Colonic mucosa (tissue), 4 donors: ENCODE results near the gene SMTN. TPM values are rescaled to one million over a fixed set of nuclear protein-coding genes. Genes with fewer than 3 reads are reported as not detected.
"Not testable (repeated sequence)": the region's sequence is repeated elsewhere in the genome, so short reads cannot be mapped to it uniquely, and the experiment has no call there.

Source experiments
- DNase-seq: peaks from one replicate; pipeline ENCODE4 v3.0.0-alpha.2; 2020
- H3K27ac ChIP-seq: fragments of 200-600 bp; one replicate; pipeline ENCODE4 v1.8.0; 2021
- H3K27me3 ChIP-seq: fragments of 200-600 bp; one replicate; pipeline ENCODE4 v1.8.0; 2021
- H3K36me3 ChIP-seq: fragments of 200-600 bp; one replicate; pipeline ENCODE4 v1.8.0; 2021
- H3K4me1 ChIP-seq: fragments of 200-600 bp; one replicate; pipeline ENCODE4 v1.8.0; 2021; ENCODE audit warnings: mild to moderate bottlenecking
- H3K4me3 ChIP-seq: fragments of 200-600 bp; one replicate; pipeline ENCODE4 v1.8.0; 2021
- H3K9ac ChIP-seq, 2 donors: one replicate each; pipeline ENCODE4 v1.7.0; 2013; ENCODE audit warnings: control low read depth in 2 of 2, low read depth in 2 of 2, low read length in 2 of 2
- H3K9me3 ChIP-seq: fragments of 200-600 bp; one replicate; pipeline ENCODE4 v1.8.0; 2021
- intact Hi-C: fragments of 100-400 bp; cut with DNase I; formaldehyde crosslinking; loops from one replicate; pipeline ENCODE4 v1.14.1; 2022
- total RNA-seq, 2 donors: library from RNA; stranded (reverse); fragmentation: NEBNext Ultra II Directional in 1 of 2; extraction: Animal tissue kit (Norgen Biotek cat#: 25700) in 1 of 2; gene quantifications; one replicate each; pipeline ENCODE4 v1.2.1, GENCODE V29; 2021
- TF ChIP-seq, protein P1 (sequence below): fragments of 200-600 bp; IDR thresholded peaks from one replicate; pipeline ENCODE4 v1.8.0; 2022; ENCODE audit warnings: antibody characterized with exemption, mild to moderate bottlenecking
- donor health status: healthy.
- donor health status: DM: no; HTN: no; CAD: no.
- donor health status: DM: no; HTN: no; CAD: no.

Gene SMTN
- total RNA-seq, 2 donors from 2014 or later, result 152 to 159 TPM

- Histone ChIP-seq H3K4me3 (no peak overlapping the region), H3K27ac (no peak overlapping the region), H3K27me3 (no peaks in the 10 kb centered on the region), H3K9me3 (no peaks in the 10 kb centered on the region), H3K4me1 (no peaks in the 10 kb centered on the region), H3K9ac (no peak overlapping the region), H3K36me3 (no peaks in the 10 kb centered on the region)
- intact Hi-C loops, result no loop called here
- TF ChIP-seq, protein P1, sequence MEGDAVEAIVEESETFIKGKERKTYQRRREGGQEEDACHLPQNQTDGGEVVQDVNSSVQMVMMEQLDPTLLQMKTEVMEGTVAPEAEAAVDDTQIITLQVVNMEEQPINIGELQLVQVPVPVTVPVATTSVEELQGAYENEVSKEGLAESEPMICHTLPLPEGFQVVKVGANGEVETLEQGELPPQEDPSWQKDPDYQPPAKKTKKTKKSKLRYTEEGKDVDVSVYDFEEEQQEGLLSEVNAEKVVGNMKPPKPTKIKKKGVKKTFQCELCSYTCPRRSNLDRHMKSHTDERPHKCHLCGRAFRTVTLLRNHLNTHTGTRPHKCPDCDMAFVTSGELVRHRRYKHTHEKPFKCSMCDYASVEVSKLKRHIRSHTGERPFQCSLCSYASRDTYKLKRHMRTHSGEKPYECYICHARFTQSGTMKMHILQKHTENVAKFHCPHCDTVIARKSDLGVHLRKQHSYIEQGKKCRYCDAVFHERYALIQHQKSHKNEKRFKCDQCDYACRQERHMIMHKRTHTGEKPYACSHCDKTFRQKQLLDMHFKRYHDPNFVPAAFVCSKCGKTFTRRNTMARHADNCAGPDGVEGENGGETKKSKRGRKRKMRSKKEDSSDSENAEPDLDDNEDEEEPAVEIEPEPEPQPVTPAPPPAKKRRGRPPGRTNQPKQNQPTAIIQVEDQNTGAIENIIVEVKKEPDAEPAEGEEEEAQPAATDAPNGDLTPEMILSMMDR, result no peak
- DNase-seq, result no peak
Measured at GRCh38 chr22:31062566-31063230, 18.4 kb upstream of the SMTN start.

GRCh38 chr22:31064369-31064768 lies 16.7 kb upstream of the SMTN start:
- DNase-seq, result no peak
- H3K36me3 ChIP-seq, result no peaks in the 10 kb centered on the region
- no peaks in the 10 kb centered on the region for H3K27me3 ChIP-seq
- H3K9me3 ChIP-seq, result no peaks in the 10 kb centered on the region
- peak overlapping the region in 1 of 2 donors; percentile 55 for H3K9ac ChIP-seq
- H3K4me3 ChIP-seq, result no peak overlapping the region
- TF ChIP-seq, protein P1, result no peak
- no peak overlapping the region for H3K27ac ChIP-seq
- H3K4me1 ChIP-seq, result no peaks in the 10 kb centered on the region
- intact Hi-C loops, result no loop called here

DNA sequence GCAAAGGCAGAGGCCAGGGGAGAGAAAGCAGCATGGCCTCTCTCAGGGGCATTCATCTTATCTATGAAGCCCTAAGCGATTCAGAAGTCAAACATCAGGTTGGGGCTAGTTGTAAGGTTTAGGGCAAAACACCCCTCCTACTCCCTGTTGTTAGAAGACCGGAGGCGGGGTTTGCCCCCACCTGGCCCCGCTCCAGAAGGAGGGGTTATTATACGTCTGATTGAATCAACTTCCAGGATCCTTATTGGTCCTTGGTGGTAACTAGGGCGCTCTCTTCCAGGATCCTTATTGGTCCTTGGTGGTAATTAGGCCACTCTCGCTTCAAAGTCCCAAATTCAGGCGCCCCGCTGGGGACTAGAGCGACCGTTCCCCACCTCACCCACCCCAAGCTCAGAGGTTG lies 12.1 kb upstream of the SMTN start:
- no peak for DNase-seq
- H3K4me3 ChIP-seq, result no peak overlapping the region
- TF ChIP-seq, protein P1, result no peak
- no peaks in the 10 kb centered on the region for H3K4me1 ChIP-seq
- no peak overlapping the region for H3K9ac ChIP-seq
- H3K9me3 ChIP-seq, result no peaks in the 10 kb centered on the region
- H3K27me3 ChIP-seq, result no peaks in the 10 kb centered on the region
- intact Hi-C loops, result no loop called here
- no peak overlapping the region for H3K27ac ChIP-seq
- no peaks in the 10 kb centered on the region for H3K36me3 ChIP-seq

- H3K4me1 ChIP-seq, H3K36me3 ChIP-seq, intact Hi-C loops, H3K9ac ChIP-seq, H3K9me3 ChIP-seq, H3K27me3 ChIP-seq, H3K27ac ChIP-seq, H3K4me3 ChIP-seq, DNase-seq: not testable (repeated sequence)
Measured at GRCh38 chr22:31069691-31070314, 11.3 kb upstream of the SMTN start.

DNA sequence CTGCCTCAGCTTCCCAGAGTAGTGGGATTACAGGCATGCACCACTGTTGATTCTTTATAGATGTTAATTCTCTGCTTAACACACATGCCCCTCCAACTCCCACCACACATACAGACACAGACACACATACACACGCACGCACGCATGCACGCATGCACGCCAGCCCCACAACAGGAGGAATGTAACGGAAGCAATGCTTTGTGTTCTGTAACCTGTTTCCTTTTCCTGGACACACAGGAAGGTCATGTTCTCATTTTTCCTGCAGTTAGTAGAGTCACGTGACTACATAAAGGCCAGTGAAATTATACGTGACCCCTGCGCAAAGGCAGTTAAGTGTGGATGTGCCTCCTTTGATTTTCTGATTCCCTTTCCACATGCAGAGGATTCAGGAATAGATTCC lies 8.0 kb upstream of the SMTN start:
- H3K27ac ChIP-seq, intact Hi-C loops, H3K9ac ChIP-seq: not testable (repeated sequence)

DNA sequence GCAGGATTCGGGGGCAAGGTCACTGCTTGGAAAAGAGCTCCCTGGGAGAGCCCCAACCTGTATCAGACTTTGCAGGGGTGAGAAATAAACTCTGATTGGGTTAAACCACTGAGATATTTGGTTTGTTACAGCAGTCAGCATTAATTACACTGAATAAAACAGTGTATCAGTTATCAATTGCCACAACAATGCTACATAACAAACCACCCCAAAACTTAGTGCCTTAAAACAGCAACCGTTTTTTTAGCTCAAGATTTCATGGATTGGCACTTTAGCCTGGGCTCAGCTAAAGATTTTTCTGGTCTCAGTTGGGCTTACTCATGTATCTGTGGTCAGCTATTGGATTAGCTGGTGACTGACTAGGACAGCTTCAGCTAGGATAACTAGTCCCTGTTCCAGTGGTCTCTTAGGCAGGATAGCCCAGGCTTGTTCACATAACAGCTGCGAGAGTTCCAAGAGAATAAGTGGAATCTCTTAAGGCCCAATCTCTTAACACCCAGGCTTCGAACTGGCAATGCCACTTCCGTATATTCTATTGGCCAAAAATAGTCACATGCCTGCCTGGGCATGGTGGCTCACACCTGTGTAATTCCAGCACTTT lies 7.5 kb upstream of the SMTN start:
- H3K4me3 ChIP-seq, DNase-seq, H3K27me3 ChIP-seq, intact Hi-C loops, H3K9me3 ChIP-seq, H3K4me1 ChIP-seq, H3K9ac ChIP-seq, H3K36me3 ChIP-seq, H3K27ac ChIP-seq: not testable (repeated sequence)

More for the DNA sequence above, 8.0 kb upstream of the SMTN start:
- not testable (repeated sequence) for H3K4me3 ChIP-seq, H3K27me3 ChIP-seq, H3K36me3 ChIP-seq, H3K9me3 ChIP-seq, DNase-seq, H3K4me1 ChIP-seq

DNA sequence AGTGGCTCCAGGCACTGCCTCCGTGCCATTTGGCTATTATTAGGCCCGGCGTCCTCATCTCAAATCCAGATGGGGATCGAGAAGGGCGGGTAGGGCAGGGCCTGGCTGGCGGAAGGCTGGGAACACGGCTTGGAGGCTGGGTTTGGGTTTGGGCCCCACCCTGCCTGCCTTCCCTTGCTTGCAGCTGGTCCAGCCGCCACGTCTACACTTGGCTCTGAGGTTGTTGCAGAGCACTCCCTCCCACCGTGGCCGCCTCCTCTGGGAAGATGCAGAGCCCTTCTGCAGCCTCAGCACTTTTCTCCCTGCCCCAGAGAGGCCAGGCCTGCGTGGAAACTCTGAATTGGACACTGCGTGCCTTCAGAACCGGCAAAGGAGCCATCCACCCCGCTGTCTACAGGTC lies 5.2 kb upstream of the SMTN start:
- Histone ChIP-seq H3K4me1 (peaks cover 3% of the 10 kb centered on the region), H3K4me3 (no peak overlapping the region), H3K9ac (no peak overlapping the region), H3K27me3 (no peaks in the 10 kb centered on the region), H3K27ac (peak overlapping the region; percentile 17), H3K9me3 (no peaks in the 10 kb centered on the region), H3K36me3 (no peaks in the 10 kb centered on the region)
- DNase-seq, result peak; percentile 72
- intact Hi-C loops, result no loop called here
- TF ChIP-seq, protein P1, result no peak
